ENCODE measurements around the gene HOXA7. TPM values are rescaled to one million over a fixed set of nuclear protein-coding genes. Genes with fewer than 3 reads are reported as not detected.

The HOXA7 gene
- 5.1 and 5.6 TPM in 2 replicates for total RNA-seq

GRCh38 chr7:27156508-27156898, at the start of gene HOXA7:
Gene HOXA7, minus strand, starts transcription at chr7:27156675. Its CDS starts 130 bp downstream, at chr7:27156545.

GRCh38 chr7:27199849-27200760, 43.6 kb upstream of the HOXA7 start, which contains the start of gene HOXA13:
Gene HOXA13, minus strand, starts transcription at chr7:27200091. Its CDS starts 14 bp downstream, at chr7:27200077.

DNA sequence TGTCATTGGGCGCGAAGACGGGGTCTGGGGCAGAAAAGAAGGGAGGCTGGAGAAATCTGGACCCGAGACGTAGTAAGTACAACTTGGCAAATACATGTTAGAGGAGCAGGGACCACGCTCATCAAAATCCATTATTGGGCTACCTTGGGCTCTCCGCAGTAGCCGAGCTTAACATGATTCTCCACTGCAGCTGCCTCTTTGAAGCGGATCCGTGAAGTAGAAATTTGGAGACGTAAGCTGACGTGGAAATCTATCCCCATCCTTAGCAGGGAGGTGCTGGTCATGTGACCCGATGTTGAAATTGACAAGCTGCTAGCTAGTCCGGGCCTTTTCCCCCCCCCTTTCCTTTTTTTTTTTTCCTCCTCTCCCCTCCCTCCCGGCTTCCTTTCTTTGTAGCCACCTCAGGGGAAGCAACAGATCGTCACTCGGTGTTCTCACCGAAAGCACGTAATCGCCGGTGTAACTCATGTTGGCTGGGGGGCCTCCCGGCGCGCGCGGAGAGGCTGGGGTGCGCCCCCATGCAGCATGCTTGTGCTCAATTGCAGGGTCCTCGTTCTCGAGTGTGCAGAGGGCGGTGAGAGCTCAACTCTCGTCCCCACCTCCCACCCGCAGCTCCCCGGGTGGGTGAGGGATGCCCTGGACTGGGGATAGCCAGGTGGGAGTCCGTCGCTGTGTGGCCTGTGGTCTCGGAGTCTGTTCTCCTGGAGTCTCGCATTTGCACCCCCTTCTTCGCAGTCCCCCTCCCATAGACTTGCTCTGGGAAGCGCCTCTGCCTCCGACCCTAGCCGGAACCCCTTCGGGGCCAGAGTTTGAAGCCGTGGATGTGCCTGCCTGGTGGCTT, 28.8 kb upstream of the HOXA7 start, which contains the start of gene HOXA11:
Gene HOXA11 (minus strand): TSS at position 220 of the 841 bp plus-strand sequence. CDS start 88 bp downstream, at position 132.

GRCh38 chr7:27173956-27174873, 17.7 kb upstream of the HOXA7 start, which contains the start of gene HOXA10:
Gene HOXA10, minus strand, starts transcription at chr7:27174320. Its CDS starts 14 bp downstream, at chr7:27174306.

GRCh38 chr7:27165089-27165995, 8.9 kb upstream of the HOXA7 start, which contains the start of gene HOXA9:
Gene HOXA9, minus strand, starts transcription at chr7:27165537. Its CDS starts 80 bp downstream, at chr7:27165457.

GRCh38 chr7:27151931-27152815, 4.3 kb downstream of the HOXA7 start, which contains the start of gene HOXA3:
Gene HOXA3, minus strand, starts transcription at chr7:27152583. Its CDS starts 41,943 bp downstream, at chr7:27110640.

DNA sequence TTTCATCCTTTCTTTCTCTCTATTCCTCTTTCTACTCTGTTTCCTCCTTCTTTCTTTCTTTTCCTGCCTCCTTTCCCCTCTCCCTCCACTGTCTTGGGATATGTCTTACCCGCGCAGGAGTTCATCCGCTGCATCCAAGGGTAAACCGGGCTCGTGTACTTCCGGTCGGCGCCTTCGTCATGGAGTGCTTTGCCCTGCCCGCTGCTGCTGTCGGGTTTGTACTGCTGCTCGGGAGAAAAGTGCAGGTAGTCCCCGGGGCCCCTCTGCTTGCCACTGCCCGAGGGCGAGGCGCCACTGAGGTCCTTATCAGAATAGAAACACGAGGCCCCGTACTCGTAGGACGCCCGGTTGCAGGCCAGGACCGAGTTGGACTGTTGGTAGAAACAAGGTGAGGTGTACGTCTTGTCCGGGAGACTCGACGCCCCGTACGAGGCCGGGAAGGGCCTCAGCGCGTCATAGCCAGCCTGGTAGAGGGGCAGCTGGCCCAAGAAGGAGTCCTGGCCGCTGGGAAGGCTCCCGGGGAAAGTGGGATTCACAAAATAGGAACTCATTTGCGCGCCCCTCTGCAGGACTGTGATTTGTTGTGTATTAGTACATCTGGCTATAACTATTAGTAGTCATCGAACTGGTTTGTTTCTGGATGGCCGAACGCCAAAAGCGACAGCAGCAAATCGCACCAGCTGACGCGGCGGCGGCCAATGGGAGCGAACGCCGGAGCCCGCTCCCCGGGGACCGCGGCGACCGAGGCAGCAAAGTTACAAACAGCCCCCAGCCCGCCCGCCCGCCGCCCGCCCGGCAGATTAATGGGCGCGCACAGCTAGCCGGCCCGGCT, 9.1 kb downstream of the HOXA7 start, which contains the start of gene HOXA6:
Gene HOXA6 (minus strand): TSS at position 576 of the 832 bp plus-strand sequence. CDS start 25 bp downstream, at position 551.

DNA sequence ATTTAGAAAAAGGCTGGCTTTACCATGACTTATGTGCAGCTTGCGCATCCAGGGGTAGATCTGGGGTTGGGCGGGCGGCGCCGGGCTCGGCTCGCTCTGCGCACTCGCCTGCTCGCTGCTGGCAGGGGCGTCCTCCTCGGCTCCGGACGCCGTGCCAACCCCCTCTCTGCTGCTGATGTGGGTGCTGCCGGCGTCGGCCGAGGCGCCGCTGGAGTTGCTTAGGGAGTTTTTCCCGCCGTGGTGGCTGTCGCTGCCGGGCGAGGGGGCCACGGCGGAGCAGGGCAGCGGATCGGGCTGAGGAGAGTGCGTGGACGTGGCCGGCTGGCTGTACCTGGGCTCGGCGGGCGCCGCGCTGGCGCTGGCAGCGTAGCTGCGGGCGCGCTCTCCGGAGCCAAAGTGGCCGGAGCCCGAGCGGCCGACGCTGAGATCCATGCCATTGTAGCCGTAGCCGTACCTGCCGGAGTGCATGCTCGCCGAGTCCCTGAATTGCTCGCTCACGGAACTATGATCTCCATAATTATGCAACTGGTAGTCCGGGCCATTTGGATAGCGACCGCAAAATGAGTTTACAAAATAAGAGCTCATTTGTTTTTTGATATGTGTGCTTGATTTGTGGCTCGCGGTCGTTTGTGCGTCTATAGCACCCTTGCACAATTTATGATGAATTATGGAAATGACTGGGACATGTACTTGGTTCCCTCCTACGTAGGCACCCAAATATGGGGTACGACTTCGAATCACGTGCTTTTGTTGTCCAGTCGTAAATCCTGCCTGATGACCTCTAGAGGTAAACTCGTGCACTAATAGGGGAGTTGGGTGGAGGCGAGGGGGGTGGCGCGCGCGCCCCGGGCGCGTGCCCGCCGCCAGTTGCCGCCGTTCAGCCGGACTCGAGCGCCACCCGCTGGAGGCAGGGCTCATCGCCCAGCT, 13.2 kb downstream of the HOXA7 start, which contains the start of gene HOXA5:
Gene HOXA5 (minus strand): TSS at position 659 of the 927 bp plus-strand sequence. CDS start 74 bp downstream, at position 585.

DNA sequence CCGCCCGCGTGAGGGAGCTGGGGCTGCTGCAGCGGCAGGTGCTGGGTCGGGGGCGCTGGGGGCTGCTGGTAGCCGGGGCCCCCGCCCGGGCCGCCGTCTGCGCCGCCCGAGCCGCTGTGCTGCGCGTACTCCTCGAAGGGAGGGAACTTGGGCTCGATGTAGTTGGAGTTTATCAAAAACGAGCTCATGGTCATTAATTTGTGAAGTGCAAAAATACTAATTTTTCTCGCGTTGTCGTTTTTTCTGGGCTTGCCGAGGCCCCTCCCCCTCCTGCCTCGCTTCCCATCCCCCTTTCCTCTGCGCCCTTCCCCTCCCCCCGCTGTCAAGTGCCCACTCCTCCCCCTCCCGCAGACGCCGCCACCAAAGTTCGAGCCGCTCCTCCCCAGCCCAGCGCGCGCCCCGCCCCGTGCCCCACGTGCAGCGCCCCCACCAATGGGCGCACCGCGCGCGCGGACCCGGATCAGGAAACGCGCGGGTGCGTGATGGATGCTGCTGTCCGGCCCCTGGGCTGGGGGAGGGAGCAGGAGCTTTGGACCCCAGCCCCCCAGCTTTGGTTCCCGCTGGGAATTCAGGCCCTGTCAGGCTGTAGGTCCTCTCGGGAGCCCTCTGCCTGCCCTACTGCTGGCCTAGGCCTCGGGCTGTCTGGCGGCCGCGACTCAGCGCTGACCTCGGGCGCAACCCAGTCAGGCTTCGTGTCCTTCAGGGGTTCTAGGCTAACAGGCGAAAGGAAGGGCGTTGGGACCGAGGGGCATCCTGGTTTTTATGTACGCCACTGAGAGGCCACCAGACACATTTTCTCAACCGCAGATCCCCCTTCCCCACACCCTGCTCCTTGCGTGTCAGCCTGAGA, 25.7 kb downstream of the HOXA7 start, which contains the start of gene HOXA4:
Gene HOXA4 (minus strand): TSS at position 218 of the 850 bp plus-strand sequence. CDS start 24 bp downstream, at position 194.

Small RNAs within 50 kb of the gene (small RNA-seq; reads per million reads assigned to genes)
- gene AC004080.5 (not detected), gene RF02140 (not detected), gene RF02141 (not detected)

Other genes with a start within 250 kb of the HOXA7 start
- gene HOXA1, start 60.7 kb downstream of the HOXA7 start, total RNA-seq: 0.96 and 1.6 TPM in 2 replicates
- gene HOXA2, start 54.0 kb downstream of the HOXA7 start, total RNA-seq: 1.1 and 1.3 TPM in 2 replicates
- 1.4 and 1.6 TPM in 2 replicates for gene HOXA4, start 25.9 kb downstream of the HOXA7 start, total RNA-seq
- 5.9 and 13.6 TPM in 2 replicates for gene HOXA5, start 13.0 kb downstream of the HOXA7 start, total RNA-seq
- gene HOXA6, start 8.9 kb downstream of the HOXA7 start, total RNA-seq: 4.0 and 4.6 TPM in 2 replicates
- 1.1 and 6.5 TPM in 2 replicates for gene HOXA3, start 4.1 kb downstream of the HOXA7 start, total RNA-seq
- gene HOXA9, start 8.9 kb upstream of the HOXA7 start, total RNA-seq: 10.8 and 18.2 TPM in 2 replicates
- gene HOXA10, start 17.6 kb upstream of the HOXA7 start, total RNA-seq: 6.2 and 7.5 TPM in 2 replicates
- gene HOXA11, start 28.6 kb upstream of the HOXA7 start, total RNA-seq: 1.1 and 2.9 TPM in 2 replicates
- gene HOXA13, start 43.4 kb upstream of the HOXA7 start, total RNA-seq: not detected in 2 replicates
- not detected in 2 replicates for gene EVX1, start 86.1 kb upstream of the HOXA7 start, total RNA-seq

All from vein endothelial cell (primary cell).